Measurements from ENCODE around the gene OR9Q2. TPM values are rescaled to one million over a fixed set of nuclear protein-coding genes. Genes with fewer than 3 reads are reported as not detected.

The OR9Q2 gene
- not detected for total RNA-seq

GRCh38 chr11:58188770-58189169 lies at the start of gene OR9Q2:
Gene OR9Q2 (plus strand): TSS chr11:58189070. CDS start chr11:58190491, 1,421 bp downstream.
- Mint-ChIP-seq H3K36me3 (ENCODE audit: insufficient read depth) (no peaks in the 10 kb centered on the region), H3K4me3 (no peak within 1 kb of the TSS), H3K9me3 (no peaks in the 10 kb centered on the region), H3K27me3 (ENCODE audit: low read depth) (no peaks in the 10 kb centered on the region), H3K4me1 (ENCODE audit: low read depth) (no peaks in the 10 kb centered on the region)
- ATAC-seq (no peak), DNase-seq (no peak)

GRCh38 chr11:58142761-58143160 lies 46.1 kb upstream of the OR9Q2 start:
- ATAC-seq: no peak
- Mint-ChIP-seq H3K4me3 (no peak overlapping the region), H3K36me3 (ENCODE audit: insufficient read depth) (no peaks in the 10 kb centered on the region), H3K27me3 (ENCODE audit: low read depth) (peaks cover 3% of the 10 kb centered on the region), H3K4me1 (ENCODE audit: low read depth) (no peaks in the 10 kb centered on the region), H3K9me3 (no peaks in the 10 kb centered on the region)
- DNase-seq: no peak

- Mint-ChIP-seq H3K27me3 (ENCODE audit: low read depth) (peaks cover 2% of the 10 kb centered on the region), H3K36me3 (ENCODE audit: insufficient read depth) (no peaks in the 10 kb centered on the region), H3K4me1 (ENCODE audit: low read depth) (no peaks in the 10 kb centered on the region), H3K9me3 (no peaks in the 10 kb centered on the region), H3K4me3 (no peak overlapping the region)
- DNase-seq (no peak), ATAC-seq (no peak)
Observed at GRCh38 chr11:58152781-58153180, 36.1 kb upstream of the OR9Q2 start.

- H3K4me1 Mint-ChIP-seq (ENCODE audit: low read depth): no peaks in the 10 kb centered on the region
- DNase-seq (no peak), ATAC-seq (no peak)
- no peaks in the 10 kb centered on the region for H3K36me3 Mint-ChIP-seq (ENCODE audit: insufficient read depth)
- H3K4me3 Mint-ChIP-seq: no peak overlapping the region
- peaks cover 2% of the 10 kb centered on the region for H3K27me3 Mint-ChIP-seq (ENCODE audit: low read depth)
- no peaks in the 10 kb centered on the region for H3K9me3 Mint-ChIP-seq
Observed at GRCh38 chr11:58164389-58164788, 24.5 kb upstream of the OR9Q2 start.

GRCh38 chr11:58164990-58165389 lies 23.9 kb upstream of the OR9Q2 start:
- Mint-ChIP-seq H3K27me3 (ENCODE audit: low read depth) (peaks cover 3% of the 10 kb centered on the region), H3K36me3 (ENCODE audit: insufficient read depth) (no peaks in the 10 kb centered on the region), H3K4me3 (no peak overlapping the region), H3K9me3 (no peaks in the 10 kb centered on the region), H3K4me1 (ENCODE audit: low read depth) (no peaks in the 10 kb centered on the region)
- DNase-seq (no peak), ATAC-seq (no peak)

- Mint-ChIP-seq H3K27me3 (ENCODE audit: low read depth) (peaks cover 3% of the 10 kb centered on the region), H3K9me3 (no peaks in the 10 kb centered on the region), H3K4me3 (no peak overlapping the region), H3K4me1 (ENCODE audit: low read depth) (no peaks in the 10 kb centered on the region), H3K36me3 (ENCODE audit: insufficient read depth) (no peaks in the 10 kb centered on the region)
- ATAC-seq (no peak), DNase-seq (no peak)
Observed at GRCh38 chr11:58165504-58166106, 23.3 kb upstream of the OR9Q2 start.

- DNase-seq (no peak), ATAC-seq (no peak)
- Mint-ChIP-seq H3K27me3 (ENCODE audit: low read depth) (peaks cover 24% of the 10 kb centered on the region), H3K4me3 (no peak overlapping the region), H3K9me3 (no peaks in the 10 kb centered on the region), H3K36me3 (ENCODE audit: insufficient read depth) (no peaks in the 10 kb centered on the region), H3K4me1 (ENCODE audit: low read depth) (no peaks in the 10 kb centered on the region)
Observed at GRCh38 chr11:58177409-58178054, 11.3 kb upstream of the OR9Q2 start.

- Mint-ChIP-seq H3K4me3 (no peak overlapping the region), H3K36me3 (ENCODE audit: insufficient read depth) (no peaks in the 10 kb centered on the region), H3K4me1 (ENCODE audit: low read depth) (no peaks in the 10 kb centered on the region), H3K9me3 (no peaks in the 10 kb centered on the region), H3K27me3 (ENCODE audit: low read depth) (peaks cover 24% of the 10 kb centered on the region)
- ATAC-seq: no peak
- no peak for DNase-seq
Observed at GRCh38 chr11:58178444-58178843, 10.4 kb upstream of the OR9Q2 start.

- H3K27me3 Mint-ChIP-seq (ENCODE audit: low read depth): peaks cover 20% of the 10 kb centered on the region
- no peaks in the 10 kb centered on the region for H3K4me1 Mint-ChIP-seq (ENCODE audit: low read depth)
- no peaks in the 10 kb centered on the region for H3K36me3 Mint-ChIP-seq (ENCODE audit: insufficient read depth)
- DNase-seq: no peak
- no peaks in the 10 kb centered on the region for H3K9me3 Mint-ChIP-seq
- no peak for ATAC-seq
- no peak overlapping the region for H3K4me3 Mint-ChIP-seq
Observed at GRCh38 chr11:58179648-58180047, 9.2 kb upstream of the OR9Q2 start.

- no peak for ATAC-seq
- H3K27me3 Mint-ChIP-seq (ENCODE audit: low read depth): no peaks in the 10 kb centered on the region
- no peak overlapping the region for H3K4me3 Mint-ChIP-seq
- no peak for DNase-seq
- H3K36me3 Mint-ChIP-seq (ENCODE audit: insufficient read depth): no peaks in the 10 kb centered on the region
- H3K4me1 Mint-ChIP-seq (ENCODE audit: low read depth): no peaks in the 10 kb centered on the region
- no peaks in the 10 kb centered on the region for H3K9me3 Mint-ChIP-seq
Observed at GRCh38 chr11:58186938-58187337, 1.9 kb upstream of the OR9Q2 start.

GRCh38 chr11:58192229-58192628 lies 3.4 kb downstream of the OR9Q2 start:
- Mint-ChIP-seq H3K9me3 (no peaks in the 10 kb centered on the region), H3K36me3 (ENCODE audit: insufficient read depth) (no peaks in the 10 kb centered on the region), H3K4me3 (no peak overlapping the region), H3K4me1 (ENCODE audit: low read depth) (no peaks in the 10 kb centered on the region), H3K27me3 (ENCODE audit: low read depth) (no peaks in the 10 kb centered on the region)
- DNase-seq: no peak
- no peak for ATAC-seq

- DNase-seq (no peak), ATAC-seq (no peak)
- Mint-ChIP-seq H3K27me3 (ENCODE audit: low read depth) (no peaks in the 10 kb centered on the region), H3K4me1 (ENCODE audit: low read depth) (no peaks in the 10 kb centered on the region), H3K9me3 (peaks cover 8% of the 10 kb centered on the region), H3K36me3 (ENCODE audit: insufficient read depth) (no peaks in the 10 kb centered on the region), H3K4me3 (no peak overlapping the region)
Observed at GRCh38 chr11:58193391-58193790, 4.5 kb downstream of the OR9Q2 start.

- ATAC-seq (no peak), DNase-seq (no peak)
- Mint-ChIP-seq H3K4me3 (no peak overlapping the region), H3K27me3 (ENCODE audit: low read depth) (no peaks in the 10 kb centered on the region), H3K4me1 (ENCODE audit: low read depth) (no peaks in the 10 kb centered on the region), H3K36me3 (ENCODE audit: insufficient read depth) (no peaks in the 10 kb centered on the region), H3K9me3 (peaks cover 8% of the 10 kb centered on the region)
Observed at GRCh38 chr11:58195939-58196338, 7.1 kb downstream of the OR9Q2 start.

- DNase-seq (no peak), ATAC-seq (no peak)
- Mint-ChIP-seq H3K27me3 (ENCODE audit: low read depth) (peaks cover 10% of the 10 kb centered on the region), H3K36me3 (ENCODE audit: insufficient read depth) (no peaks in the 10 kb centered on the region), H3K9me3 (peaks cover 8% of the 10 kb centered on the region), H3K4me1 (ENCODE audit: low read depth) (no peaks in the 10 kb centered on the region), H3K4me3 (no peak overlapping the region)
Observed at GRCh38 chr11:58199271-58199670, 10.4 kb downstream of the OR9Q2 start.

GRCh38 chr11:58204042-58204441 lies 15.2 kb downstream of the OR9Q2 start, which contains the start of gene OR1S2:
Gene OR1S2 (minus strand): TSS chr11:58204142. CDS start chr11:58204142, 0 bp downstream.
- Mint-ChIP-seq H3K4me3 (no peak within 1 kb of the TSS), H3K36me3 (ENCODE audit: insufficient read depth) (no peaks in the 10 kb centered on the region), H3K27me3 (ENCODE audit: low read depth) (peaks cover 12% of the 10 kb centered on the region), H3K9me3 (no peaks in the 10 kb centered on the region), H3K4me1 (ENCODE audit: low read depth) (no peaks in the 10 kb centered on the region)
- ATAC-seq (no peak), DNase-seq (no peak)
